Measurements from ENCODE around the gene KLHL6. TPM values are rescaled to one million over a fixed set of nuclear protein-coding genes. Genes with fewer than 3 reads are reported as not detected.

KLHL6 gene
- total RNA-seq, 1 donor from 2014 or later = not detected

DNA sequence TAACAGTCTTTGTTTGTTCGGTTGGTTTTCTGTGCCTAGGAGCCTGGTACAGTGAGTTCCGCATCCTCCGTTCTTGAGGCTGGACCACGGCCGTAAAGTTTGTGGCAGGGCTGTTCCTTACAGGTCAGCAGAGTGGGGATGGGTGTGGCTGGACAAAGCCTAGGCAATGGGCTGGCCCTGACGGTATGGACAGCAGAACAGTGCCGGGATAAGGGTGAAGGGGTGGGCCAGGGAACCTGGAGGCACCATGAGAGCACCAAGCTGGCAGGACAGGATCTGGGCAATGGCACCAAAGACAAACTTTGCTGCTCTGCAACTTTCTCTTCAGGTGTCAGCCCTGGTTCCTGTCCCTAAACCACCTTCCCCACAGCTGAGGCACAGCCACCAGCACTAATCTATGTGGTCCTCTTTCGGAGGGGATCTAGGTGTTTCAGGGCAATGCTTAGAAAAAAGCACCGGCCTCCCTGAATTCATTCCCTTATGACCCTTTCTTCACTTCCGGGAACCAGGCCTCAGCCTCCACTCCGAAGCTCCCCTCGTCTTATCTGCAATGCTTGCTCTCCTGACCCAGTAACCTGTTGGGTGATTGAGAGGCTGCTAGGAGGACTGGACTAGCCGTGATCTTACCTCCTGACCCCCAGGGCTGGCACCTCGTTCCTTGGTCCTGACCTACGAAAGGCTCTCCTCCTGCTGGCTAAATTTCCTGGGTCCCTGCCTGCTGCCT, 54.4 kb downstream of the KLHL6 start:
- H3K4me3 Mint-ChIP-seq (ENCODE audit: unreplicated experiment) = no peak overlapping the region
- H3K27ac Mint-ChIP-seq (ENCODE audit: unreplicated experiment) = no peak overlapping the region
- TF ChIP-seq, protein P1, sequence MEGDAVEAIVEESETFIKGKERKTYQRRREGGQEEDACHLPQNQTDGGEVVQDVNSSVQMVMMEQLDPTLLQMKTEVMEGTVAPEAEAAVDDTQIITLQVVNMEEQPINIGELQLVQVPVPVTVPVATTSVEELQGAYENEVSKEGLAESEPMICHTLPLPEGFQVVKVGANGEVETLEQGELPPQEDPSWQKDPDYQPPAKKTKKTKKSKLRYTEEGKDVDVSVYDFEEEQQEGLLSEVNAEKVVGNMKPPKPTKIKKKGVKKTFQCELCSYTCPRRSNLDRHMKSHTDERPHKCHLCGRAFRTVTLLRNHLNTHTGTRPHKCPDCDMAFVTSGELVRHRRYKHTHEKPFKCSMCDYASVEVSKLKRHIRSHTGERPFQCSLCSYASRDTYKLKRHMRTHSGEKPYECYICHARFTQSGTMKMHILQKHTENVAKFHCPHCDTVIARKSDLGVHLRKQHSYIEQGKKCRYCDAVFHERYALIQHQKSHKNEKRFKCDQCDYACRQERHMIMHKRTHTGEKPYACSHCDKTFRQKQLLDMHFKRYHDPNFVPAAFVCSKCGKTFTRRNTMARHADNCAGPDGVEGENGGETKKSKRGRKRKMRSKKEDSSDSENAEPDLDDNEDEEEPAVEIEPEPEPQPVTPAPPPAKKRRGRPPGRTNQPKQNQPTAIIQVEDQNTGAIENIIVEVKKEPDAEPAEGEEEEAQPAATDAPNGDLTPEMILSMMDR (IDR thresholded peaks at IDR 0.05; ENCODE audit: partially characterized antibody, unreplicated experiment) = no peak
- no peaks in the 10 kb centered on the region for H3K4me1 Mint-ChIP-seq (ENCODE audit: low read depth, unreplicated experiment)
- DNase-seq = no peak
- no peaks in the 10 kb centered on the region for H3K36me3 Mint-ChIP-seq (ENCODE audit: unreplicated experiment)
- H3K27me3 Mint-ChIP-seq (ENCODE audit: unreplicated experiment) = peaks cover 2% of the 10 kb centered on the region
- peaks cover 1% of the 10 kb centered on the region for H3K9me3 Mint-ChIP-seq (ENCODE audit: unreplicated experiment)

GRCh38 chr3:183500319-183500718, 55.2 kb downstream of the KLHL6 start:
- no peak overlapping the region for H3K4me3 Mint-ChIP-seq (ENCODE audit: unreplicated experiment)
- no peaks in the 10 kb centered on the region for H3K4me1 Mint-ChIP-seq (ENCODE audit: low read depth, unreplicated experiment)
- TF ChIP-seq, protein P1 (IDR thresholded peaks at IDR 0.05; ENCODE audit: partially characterized antibody, unreplicated experiment) = no peak
- peaks cover 1% of the 10 kb centered on the region for H3K9me3 Mint-ChIP-seq (ENCODE audit: unreplicated experiment)
- H3K36me3 Mint-ChIP-seq (ENCODE audit: unreplicated experiment) = no peaks in the 10 kb centered on the region
- H3K27ac Mint-ChIP-seq (ENCODE audit: unreplicated experiment) = no peak overlapping the region
- DNase-seq = no peak
- H3K27me3 Mint-ChIP-seq (ENCODE audit: unreplicated experiment) = peaks cover 2% of the 10 kb centered on the region

GRCh38 chr3:183498634-183499033, 56.9 kb downstream of the KLHL6 start:
- no peak for DNase-seq
- TF ChIP-seq, protein P1 (IDR thresholded peaks at IDR 0.05; ENCODE audit: partially characterized antibody, unreplicated experiment) = no peak
- no peaks in the 10 kb centered on the region for H3K4me1 Mint-ChIP-seq (ENCODE audit: low read depth, unreplicated experiment)
- H3K27ac Mint-ChIP-seq (ENCODE audit: unreplicated experiment) = no peak overlapping the region
- no peak overlapping the region for H3K4me3 Mint-ChIP-seq (ENCODE audit: unreplicated experiment)
- H3K36me3 Mint-ChIP-seq (ENCODE audit: unreplicated experiment) = no peaks in the 10 kb centered on the region
- peaks cover 2% of the 10 kb centered on the region for H3K27me3 Mint-ChIP-seq (ENCODE audit: unreplicated experiment)
- H3K9me3 Mint-ChIP-seq (ENCODE audit: unreplicated experiment) = peaks cover 1% of the 10 kb centered on the region

DNA sequence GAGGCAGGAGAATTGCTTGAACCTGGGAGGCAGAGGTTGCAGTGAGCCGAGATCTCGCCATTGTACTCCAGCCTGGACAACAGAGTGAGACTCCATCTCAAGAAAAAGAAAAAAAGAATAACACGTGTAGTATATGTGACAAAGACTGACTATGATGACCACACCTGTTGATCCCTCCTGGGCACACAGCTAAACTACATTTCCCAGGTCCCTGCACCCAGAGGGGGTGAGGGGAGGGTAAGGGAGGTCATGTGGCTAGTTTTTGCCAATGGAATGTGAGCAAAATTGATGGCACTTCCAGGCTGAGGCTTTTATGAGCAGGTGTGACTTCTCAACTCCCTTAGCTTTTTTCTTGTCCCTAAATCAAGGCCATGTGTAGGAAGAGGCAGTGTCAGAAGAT, 58.2 kb downstream of the KLHL6 start:
- Mint-ChIP-seq H3K9me3 (ENCODE audit: unreplicated experiment) (peaks cover 1% of the 10 kb centered on the region), H3K4me1 (ENCODE audit: low read depth, unreplicated experiment) (no peaks in the 10 kb centered on the region)
- no peak for DNase-seq

GRCh38 chr3:183496311-183496710, 59.2 kb downstream of the KLHL6 start:
- no peak overlapping the region for H3K4me3 Mint-ChIP-seq (ENCODE audit: unreplicated experiment)
- no peaks in the 10 kb centered on the region for H3K27me3 Mint-ChIP-seq (ENCODE audit: unreplicated experiment)
- no peaks in the 10 kb centered on the region for H3K36me3 Mint-ChIP-seq (ENCODE audit: unreplicated experiment)
- TF ChIP-seq, protein P1 (IDR thresholded peaks at IDR 0.05; ENCODE audit: partially characterized antibody, unreplicated experiment) = no peak
- no peak for DNase-seq
- peaks cover 1% of the 10 kb centered on the region for H3K9me3 Mint-ChIP-seq (ENCODE audit: unreplicated experiment)
- no peak overlapping the region for H3K27ac Mint-ChIP-seq (ENCODE audit: unreplicated experiment)
- H3K4me1 Mint-ChIP-seq (ENCODE audit: low read depth, unreplicated experiment) = no peaks in the 10 kb centered on the region

More for the DNA sequence above, 58.2 kb downstream of the KLHL6 start:
- TF ChIP-seq, protein P1 (IDR thresholded peaks at IDR 0.05; ENCODE audit: partially characterized antibody, unreplicated experiment) = no peak
- H3K4me3 Mint-ChIP-seq (ENCODE audit: unreplicated experiment) = no peak overlapping the region
- no peak overlapping the region for H3K27ac Mint-ChIP-seq (ENCODE audit: unreplicated experiment)
- no peaks in the 10 kb centered on the region for H3K36me3 Mint-ChIP-seq (ENCODE audit: unreplicated experiment)
- H3K27me3 Mint-ChIP-seq (ENCODE audit: unreplicated experiment) = no peaks in the 10 kb centered on the region
